NCI-H345 treated with DMSO at 0.1 percent for 48 hours (cell line): ENCODE results near the gene CFAP20DC.
"Not testable (repeated sequence)": the region's sequence is repeated elsewhere in the genome, so short reads cannot be mapped to it uniquely, and the experiment has no call there.

ENCODE experiments used
- DNase-seq: peaks from one replicate; lab custom pipeline; 2025; ENCODE audit not compliant: unreplicated experiment; lab: John Stamatoyannopoulos, UW

CFAP20DC gene

DNA sequence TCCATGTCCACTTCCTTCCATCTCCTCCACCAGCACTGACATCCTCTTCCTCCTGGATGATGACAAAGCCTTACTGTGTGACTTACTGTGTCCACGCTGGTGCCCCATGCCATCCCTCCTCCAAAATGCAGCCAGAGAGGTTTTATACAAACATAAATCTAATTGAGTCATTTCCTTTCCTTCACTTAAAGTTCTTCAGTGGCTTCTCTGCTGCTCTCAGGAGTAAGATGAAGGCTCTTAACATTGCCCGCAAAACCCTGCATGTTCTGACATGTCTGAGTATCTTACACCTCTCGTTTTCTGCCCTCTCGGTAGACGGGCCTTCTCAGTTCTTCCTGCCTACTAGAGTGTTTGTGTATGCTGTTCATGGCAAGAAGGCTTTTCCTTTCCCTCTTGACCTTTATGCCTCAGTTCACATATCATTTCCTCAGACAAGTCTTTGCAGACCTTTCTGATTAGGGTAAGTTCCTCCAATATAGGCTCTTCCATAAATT is 175.5 kb downstream of the CFAP20DC start:
- DNase-seq, result no peak

DNA sequence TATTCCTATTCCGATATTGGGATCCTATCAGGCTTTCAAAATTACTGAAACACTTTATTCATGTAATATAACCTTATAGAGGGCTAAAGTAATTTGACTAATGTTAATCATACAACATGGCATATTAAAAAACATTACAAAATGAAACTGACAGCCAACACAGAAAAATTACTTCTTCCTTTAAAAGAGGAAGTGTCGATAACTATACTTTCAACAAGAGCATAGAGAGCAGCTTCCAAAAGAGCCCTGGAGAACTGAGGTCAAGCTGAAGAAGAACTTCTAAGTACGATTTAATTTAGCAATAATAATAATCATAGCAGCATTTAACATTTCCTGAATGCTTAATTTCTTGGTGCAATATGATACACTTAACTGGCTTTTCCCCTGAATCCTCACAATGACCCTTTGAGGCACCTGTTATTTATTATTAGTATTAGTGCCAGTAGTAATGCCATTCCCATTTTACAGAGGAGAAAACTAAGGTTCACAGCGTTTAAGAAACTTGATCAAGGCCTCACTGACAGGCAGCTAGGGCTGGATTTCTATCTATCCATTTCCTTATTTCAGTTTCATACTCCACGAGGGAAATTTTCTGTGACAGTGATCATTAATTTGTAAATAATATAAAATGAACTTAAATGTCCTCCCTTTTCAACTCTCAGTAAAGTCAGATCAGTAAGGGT is 181.6 kb downstream of the CFAP20DC start:
- DNase-seq, result no peak

DNA sequence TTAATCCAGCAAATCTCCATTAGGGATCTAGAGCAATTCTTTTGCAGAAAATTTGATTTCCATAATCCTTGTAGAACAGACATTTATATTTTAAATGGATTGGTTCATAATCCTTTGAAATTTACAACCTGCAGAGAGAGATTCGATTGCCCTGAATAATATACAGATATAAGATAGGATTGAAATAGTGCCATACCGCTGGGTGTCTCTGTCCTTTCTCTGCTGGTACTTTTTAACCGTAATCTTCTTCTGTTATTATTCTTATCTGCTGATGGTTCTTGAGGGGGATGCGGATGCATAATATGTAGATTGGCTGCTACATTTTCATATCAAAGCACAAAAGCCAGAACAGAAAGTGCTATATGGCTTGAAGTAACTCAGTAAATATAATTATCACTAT is 182.2 kb downstream of the CFAP20DC start:
- DNase-seq, result no peak

DNA sequence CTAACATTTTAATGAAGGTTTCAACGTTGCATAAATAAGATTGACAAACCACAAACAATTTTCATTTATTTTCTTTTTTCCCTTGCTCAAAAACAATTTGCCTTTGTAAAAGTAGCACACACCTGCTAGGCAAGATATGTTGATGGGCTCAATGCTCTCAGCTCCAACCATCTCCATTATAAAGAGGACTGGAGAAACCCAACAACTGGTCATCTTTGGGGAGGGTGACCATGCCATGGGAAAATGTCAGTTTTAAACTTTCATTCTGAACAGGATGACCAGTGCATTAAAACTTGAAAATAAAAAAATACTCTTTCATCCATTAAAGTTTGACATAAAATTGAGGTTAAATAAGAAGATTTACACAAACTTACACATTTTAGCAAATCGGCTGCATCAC is 183.7 kb downstream of the CFAP20DC start:
- no peak for DNase-seq

DNA sequence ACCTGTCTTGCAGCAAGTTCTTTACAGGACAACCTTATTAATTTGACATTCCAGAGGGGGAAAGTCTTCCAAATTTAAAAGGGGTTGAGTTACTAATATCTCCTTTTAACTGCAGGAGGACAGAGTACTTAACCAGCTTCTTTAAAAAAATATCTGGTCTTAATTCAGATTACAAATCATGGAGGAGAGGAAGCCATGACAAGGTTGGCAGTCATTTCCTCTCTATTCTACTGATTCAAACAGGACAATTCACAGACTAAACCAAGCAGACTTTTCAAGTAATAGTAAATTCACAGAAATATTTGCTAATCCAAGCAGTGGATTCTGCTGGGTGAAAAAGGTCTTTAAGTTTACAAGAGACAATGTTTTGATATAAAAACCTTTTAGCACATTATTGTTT is 185.3 kb downstream of the CFAP20DC start:
- DNase-seq, result no peak

DNA sequence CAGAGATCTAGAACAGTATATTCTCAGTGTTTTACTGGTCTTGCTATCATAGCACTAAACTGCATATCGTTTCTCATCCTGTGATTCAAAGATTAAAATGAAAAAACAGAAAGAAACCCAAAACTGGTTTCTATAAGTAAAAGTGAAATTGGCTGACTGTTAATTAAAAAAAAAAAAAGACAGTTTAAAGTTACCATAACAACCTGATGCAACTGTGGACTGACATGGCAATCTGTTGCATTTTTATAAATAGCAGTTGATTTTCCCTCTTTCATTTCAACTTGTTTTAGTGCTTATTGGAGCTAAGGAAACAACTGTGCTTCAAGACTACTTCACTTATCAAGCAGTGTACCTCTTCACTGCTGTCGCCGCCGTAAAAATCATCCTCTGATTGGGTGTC is 186.6 kb downstream of the CFAP20DC start:
- no peak for DNase-seq

DNA sequence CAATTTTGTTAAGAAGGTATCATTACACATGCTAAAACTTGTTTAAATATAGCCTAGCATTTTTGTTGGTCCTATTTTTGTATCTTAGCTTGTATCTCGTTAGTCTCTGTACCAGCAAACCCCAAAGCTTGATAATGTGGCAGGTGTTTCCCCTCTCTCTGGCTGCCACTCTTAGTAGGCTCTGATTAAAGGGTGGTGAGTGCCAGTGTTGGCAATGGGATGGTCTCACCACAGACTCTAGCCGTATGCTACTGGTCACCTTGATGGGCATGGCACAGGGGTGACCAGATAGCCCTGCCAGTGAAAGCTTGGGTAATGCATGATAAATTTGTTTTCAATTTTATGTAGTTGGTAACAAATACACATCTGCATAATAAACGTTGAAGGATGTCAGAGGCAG is 188.3 kb downstream of the CFAP20DC start:
- no peak for DNase-seq

DNA sequence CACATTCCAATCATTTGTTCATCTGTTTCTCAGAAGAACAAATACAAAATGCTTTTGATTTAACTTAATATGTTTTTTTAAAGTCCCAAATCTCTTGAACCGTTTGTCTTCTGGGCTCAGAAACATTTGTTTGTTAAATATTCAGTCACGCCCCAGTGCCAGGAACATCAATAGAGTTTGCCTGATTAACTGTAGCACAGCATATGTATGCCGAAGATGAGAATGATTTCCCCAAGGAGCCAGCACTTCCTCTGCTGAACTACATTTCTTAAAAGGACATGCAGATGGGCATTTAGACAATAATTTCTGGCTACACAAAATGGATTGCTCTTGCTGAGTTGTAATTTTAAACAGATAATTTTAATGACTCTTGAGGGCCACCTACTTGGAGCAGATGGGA is 191.7 kb downstream of the CFAP20DC start:
- DNase-seq, result no peak

DNA sequence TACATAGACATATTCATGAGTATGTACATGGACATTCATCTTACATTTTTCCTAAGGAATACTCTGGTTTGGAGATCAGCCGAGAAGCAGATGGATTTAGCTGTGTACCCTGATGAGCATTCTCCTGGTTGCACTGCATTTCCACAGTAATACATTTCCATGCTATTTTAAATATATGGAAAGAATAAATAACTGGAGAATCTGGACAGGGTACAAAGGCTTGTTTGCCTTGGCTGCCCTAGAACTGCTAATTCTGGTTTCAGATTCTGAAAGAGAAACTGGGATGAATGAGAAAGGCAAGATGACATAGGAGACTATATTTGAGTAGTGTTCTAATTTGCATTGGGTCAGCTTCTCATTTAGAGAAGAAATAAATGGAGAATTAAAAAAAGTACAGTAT is 192.4 kb downstream of the CFAP20DC start:
- DNase-seq, result no peak

DNA sequence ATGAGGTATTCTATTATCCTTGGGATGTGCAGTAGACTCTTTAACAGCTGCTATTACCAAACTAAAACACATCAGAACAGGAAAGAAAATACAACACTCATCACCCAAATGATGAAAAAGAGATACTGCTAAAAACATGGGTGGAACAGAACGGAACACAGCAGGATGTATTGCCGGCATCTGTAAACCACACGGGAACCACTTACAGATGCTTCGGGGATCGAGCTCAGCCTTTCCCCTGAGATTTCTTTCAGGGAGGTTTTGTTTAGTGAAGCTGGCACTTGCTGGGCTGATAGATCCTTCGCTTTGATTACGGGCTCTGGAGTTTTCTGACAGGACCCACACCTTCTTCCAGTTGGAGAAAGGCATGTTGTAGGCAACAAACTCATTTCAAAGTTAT is 201.0 kb downstream of the CFAP20DC start:
- no peak for DNase-seq

DNA sequence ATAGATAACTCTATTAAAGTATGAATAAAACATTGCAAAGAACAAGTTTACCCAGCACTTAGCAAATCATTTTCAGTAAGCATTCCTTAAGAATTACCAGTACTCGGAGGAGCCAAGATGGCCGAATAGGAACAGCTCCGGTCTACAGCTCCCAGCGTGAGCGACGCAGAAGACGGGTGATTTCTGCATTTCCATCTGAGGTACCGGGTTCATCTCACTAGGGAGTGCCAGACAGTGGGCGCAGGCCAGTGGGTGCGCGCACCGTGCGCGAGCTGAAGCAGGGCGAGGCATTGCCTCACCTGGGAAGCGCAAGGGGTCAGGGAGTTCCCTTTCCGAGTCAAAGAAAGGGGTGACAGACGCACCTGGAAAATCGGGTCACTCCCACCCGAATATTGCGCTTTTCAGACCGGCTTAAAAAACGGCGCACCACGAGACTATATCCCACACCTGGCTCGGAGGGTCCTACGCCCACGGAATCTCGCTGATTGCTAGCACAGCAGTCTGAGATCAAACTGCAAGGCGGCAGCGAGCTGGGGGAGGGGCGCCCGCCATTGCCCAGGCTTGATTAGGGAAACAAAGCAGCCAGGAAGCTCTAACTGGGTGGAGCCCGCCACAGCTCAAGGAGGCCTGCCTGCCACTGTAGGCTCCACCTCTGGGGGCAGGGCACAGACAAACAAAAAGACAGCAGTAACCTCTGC is 207.6 kb downstream of the CFAP20DC start:
- not testable (repeated sequence) for DNase-seq

DNA sequence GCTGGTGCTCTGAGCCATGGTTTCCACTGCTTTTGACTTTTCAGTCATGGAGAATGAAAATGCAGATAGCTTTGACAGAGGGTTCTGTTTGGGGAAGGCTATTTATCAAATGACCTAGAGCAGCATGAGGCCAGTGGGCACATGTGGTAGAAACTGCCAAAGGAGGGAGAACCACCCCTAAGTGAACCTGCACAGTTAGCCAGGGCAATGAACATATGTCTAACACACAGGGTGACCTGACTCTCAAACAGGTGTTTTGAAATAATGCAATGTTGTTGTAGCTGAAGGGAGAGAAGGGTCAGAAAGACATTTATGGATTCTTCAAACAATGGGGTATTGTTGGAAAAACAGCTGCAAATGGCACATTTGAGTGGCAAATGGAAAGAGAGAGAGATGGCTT is 208.9 kb downstream of the CFAP20DC start:
- no peak for DNase-seq

DNA sequence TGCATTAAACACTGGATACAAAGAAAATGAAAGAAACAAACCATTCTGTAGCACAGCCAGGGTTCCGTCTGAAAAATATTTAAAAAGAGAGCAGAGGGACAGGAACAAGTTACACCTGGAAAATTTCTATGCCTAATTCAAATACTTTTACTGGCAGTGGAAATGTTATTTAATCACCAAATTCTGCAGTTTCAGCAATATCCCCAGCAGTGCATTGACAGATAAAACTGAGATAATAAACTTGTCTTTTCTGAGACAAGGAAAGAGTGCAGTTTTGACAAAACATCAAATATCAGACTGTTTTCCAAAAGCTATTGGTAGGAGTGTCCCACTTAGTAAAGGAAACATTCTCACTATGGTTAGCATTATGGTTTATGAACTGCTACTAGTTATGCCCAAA is 209.9 kb downstream of the CFAP20DC start:
- DNase-seq, result no peak

DNA sequence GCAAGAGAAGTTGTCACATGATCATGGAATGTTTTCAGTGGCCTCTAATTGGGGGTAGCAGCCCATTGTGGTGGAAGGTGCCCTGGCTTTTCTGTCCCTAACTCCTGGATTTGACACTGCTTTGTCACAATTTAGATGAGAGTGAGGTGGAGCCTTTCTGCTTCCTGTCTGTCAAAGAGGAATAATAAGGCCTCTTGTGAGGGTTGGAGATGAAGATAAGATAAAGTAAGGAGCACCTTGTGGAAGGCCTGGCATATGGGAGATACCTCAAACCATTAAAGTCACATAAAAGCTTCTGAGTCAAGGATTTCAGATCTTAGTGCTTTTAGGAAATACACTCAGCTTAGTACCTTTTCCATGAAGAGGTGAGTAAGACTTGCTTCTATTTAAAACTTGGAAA is 210.6 kb downstream of the CFAP20DC start:
- no peak for DNase-seq

DNA sequence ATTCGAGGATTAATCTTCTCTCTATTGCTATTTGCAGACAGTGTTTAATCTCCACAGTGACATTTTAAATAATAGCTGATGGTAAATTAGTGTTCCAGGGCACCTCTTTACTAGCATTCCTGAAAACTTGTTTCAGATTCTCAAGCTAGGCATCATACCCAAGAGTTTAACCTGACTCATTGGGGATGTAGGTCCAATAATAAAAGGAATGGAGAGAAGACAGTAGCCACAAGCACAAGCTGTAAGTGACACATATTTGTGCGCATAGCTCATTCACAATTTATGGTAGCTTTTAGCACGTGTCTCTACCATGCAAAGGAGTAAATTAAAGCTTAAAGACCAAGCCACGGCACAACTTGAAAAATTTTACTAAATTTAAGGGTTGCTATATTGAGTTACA is 212.0 kb downstream of the CFAP20DC start:
- DNase-seq, result no peak

DNA sequence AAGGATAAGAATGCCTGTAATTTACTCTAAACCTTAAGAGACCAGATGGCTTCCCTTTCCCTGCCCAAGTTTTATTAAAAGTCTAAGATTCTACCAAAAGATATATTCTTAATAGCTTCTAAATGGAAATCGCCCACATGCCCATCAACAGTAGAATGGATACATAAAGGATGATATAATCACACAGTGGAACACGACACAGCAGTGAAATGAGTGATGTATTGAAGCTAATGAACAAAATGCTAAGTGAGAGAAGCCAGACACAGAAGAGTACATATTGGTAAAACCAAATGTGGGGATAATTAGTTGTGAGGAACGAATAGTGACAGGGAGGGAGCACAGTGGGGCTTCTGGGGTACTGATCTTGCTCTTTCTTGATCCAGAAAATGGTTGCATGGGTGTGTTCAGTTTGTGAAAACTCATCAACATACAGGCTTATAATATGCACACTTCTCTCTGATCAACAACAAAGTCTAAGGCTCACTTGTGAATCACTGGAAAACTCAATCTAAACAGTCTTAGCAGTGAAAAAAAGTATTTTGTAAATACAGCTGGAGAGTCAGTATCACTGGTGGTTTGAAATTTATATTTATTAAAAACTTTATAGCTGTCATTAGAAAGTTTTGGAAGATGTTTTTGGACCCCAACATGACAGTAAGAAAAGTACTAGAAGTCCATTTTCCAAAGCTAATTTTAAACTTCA is 212.5 kb downstream of the CFAP20DC start:
- no peak for DNase-seq

DNA sequence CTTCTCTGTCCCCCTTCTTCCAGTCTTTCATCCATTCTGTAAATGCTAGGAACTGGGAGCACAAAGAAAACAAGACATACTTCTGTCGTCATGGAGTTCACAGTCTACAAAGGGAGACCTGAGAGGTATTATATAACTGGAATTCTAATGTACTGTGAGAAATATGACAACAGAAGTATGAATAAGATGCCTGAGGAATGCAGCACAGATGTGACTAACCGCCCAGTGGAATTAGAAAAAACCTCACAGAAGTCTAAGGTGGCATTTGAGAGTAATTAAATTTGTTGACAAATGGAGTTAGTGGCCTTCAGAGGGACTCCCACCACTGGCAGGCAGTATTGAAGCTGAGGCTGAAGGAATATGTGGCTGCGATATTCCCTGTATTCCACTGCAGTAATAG is 214.7 kb downstream of the CFAP20DC start:
- DNase-seq, result no peak

DNA sequence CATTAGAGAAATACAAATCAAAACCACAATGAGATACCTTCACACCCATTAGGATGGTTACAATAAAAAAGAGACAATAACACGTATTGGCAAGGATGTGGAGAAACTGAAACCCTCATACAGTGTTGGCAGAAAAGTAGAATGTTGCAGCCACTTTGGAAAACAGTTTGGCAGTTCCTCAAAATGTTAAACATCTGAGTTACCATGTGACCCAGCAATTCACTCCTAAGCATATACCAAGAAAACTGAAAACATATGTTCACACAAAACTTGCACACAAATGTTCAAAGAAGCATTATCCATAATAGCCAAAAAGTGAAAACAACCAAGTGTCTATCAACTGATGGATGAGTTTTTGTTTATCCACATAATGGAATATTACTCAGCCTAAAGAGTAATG is 216.3 kb downstream of the CFAP20DC start:
- no peak for DNase-seq

DNA sequence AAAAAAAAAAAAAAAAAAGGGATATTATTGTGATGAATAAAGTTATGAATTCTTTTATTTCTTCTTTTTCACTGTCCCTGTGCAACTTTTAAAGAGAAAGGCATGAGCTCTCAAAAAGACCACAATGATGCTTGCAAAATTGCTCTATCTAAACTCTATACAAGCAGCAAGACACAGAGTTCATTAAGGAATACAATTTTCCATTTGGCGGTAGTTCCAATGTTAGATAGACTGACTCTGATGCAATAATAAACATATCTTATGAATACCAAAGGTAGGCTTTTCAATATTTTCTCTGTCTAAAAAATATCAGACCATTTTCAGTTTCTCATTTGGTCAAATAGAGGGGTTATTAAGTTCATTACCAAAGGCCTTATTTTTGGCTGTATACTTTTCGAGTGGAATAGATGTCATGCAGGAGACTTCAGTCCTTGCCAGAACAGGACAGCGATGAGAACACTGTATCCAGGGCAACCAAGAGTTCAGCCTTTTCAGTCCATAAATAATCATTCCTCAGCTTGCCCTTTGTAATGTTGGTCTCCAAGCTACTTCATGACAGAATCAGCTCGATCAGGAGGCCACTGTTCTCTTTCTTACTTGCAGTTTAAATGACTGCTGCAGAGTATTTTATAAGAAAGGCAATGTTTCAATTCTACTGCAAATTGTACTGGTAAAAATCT is 220.4 kb downstream of the CFAP20DC start:
- DNase-seq, result no peak

DNA sequence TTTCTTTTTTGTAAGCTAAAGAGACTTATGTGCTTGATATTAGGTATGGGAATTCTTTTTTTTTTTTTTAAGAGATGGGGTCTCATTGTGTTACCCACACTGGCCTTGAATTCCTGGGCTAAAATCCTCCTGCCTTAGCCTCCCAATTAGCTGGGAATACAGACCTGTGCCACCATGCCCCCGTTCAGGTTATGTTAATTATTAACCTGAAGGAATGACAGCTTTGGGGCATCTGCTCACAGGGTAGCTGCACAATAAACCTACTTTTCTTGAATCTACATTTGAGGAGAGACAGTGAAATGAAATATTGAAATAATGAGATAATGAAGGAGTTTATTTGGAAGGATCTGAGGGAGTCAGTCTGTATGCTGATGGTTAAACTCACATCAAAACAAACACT is 225.0 kb downstream of the CFAP20DC start:
- no peak for DNase-seq

DNA sequence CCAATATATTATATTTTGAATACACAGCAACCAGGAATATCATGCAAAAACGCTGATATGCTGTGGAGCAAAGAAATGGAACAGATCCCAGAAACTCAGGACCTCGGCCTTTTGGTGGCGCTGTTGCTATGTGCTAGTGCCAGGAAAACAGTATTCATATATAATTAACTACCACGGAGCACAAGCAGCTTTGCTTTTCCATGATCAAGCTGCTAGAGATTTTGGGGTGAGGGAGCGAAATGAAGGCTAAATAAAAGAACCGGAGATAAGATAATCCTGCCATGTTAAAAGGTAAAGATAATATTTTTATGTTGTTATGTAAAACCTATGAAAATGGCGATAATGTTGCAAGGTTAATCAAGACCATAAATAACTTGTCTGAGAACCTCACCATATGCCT is 225.5 kb downstream of the CFAP20DC start:
- no peak for DNase-seq
